Measurements from ENCODE around the gene CREB5.

- TF ChIP-seq GATA2 (IDR thresholded peaks at IDR 0.05; ENCODE audit: low read depth, low read length), result no peak
- no peak for TF ChIP-seq GATA3 (IDR thresholded peaks at IDR 0.05; ENCODE audit: low read depth, low read length)
Observed at GRCh38 chr7:28455486-28455885, 43.2 kb downstream of the CREB5 start.

Measured in SH-SY5Y (cell line).